Activated CD4-positive, alpha-beta T cell treated with anti-CD3 and anti-CD28 coated beads, Interleukin-10, Interleukin-2, amounts not matched to agents 100 ng/mL and 50 ng/mL, durations not matched to agents 16 hours and 8 hours (primary cell): ENCODE data around the gene KLHL14.

Source experiments
- DNase-seq: peaks from one replicate; pipeline ENCODE4 v3.0.0-alpha.2; 2020

KLHL14 gene

GRCh38 chr18:32770054-32770665 is 2.7 kb downstream of the KLHL14 start:
- DNase-seq, result no peak

DNA sequence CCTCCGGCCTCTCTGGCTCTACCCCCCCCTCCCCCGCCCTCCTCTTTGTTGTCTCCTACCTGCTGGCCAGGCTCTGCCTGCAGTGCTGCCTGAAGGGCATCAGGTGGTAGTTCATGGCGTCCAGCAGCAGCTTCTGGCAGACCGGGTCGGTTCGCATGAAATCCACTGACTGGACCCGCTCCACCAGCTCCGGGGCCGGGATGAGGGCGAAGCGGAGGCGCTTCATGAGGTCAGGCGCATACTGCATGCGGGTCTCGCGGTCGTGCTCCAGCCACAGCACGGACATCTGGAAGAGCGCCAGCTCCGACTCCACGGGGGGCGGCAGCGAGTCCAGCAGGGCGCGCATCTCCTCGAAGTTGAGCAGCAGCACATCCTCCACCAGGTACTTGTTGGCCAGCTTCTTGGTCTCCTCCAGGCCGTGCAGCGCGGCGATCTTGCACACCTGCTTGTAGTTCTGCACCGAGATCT is 3.2 kb downstream of the KLHL14 start:
- DNase-seq, result no peak

DNA sequence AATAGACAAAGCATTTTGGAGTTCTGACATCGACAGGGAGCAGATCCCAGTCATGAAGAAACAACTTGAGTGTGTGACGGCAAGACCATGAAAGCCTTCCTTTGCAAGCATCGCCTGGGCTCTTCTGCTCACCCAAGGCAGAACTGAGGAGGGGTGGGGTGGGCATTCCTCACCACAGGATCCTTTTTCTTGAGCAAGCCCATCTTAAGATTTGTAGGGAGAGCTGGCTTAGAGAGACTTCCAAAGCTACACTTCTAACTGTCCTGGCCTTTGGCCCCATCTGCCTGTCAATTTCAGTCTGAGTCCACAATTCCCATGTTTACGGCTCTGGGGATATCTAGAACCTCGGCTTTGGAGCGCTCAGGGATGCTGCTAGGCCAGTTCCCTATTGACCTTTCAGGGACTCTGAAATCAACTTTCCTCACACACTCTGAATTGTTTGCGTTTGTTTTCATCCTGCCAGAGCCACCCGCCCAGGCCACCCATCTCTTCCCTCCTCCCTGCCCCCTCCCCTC is 3.7 kb downstream of the KLHL14 start:
- DNase-seq, result no peak

DNA sequence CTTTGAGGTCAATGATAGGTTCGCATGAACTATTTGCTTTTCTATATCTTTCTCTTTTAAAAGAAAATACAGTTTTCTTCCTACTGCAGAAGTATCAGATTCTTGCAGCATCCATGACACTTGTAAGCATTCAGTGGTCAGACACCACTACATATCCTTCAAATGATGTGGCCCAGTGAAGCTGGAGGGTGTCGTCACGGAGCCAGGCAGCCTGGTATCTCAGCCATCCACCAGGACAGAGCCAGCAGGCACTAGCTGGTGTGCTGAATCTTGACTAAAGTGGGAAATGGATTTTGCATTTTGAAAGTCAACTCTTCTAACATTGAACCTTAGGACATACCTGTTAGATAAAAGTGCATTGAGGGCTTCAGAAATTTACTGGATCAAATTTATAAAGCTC is 5.4 kb downstream of the KLHL14 start:
- DNase-seq, result no peak

- DNase-seq, result no peak
Observed at GRCh38 chr18:32764611-32765244, 8.1 kb downstream of the KLHL14 start.

- DNase-seq, result no peak
Observed at GRCh38 chr18:32763293-32763692, 9.5 kb downstream of the KLHL14 start.

GRCh38 chr18:32761231-32761630 is 11.6 kb downstream of the KLHL14 start:
- no peak for DNase-seq

GRCh38 chr18:32760391-32760790 is 12.4 kb downstream of the KLHL14 start:
- DNase-seq, result no peak

DNA sequence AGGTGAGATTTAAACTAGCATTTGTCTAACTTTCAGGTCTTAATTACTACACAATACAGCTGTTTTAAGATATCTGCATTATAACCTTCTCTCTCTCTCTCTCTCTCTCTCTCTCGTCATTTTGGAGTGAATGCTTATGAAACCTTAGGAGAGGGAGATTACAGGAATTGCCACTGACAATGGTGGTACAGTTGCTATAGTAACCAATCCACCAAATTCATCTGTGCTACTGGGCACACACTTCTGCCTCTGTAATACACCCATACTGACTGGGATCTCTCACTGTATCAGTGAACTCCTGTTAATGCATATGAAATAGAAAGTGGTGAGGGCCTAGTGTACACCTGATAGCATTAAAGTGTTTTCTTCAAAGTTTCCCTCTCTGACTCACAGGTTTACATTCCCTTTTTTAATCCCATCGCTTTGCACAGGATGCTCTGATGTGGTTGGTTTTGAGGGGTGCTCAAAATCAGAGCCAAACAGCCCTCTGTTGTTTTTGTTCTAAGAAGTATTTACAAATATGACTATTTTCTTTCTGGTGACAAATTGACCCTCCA is 13.1 kb downstream of the KLHL14 start:
- DNase-seq, result no peak

- no peak for DNase-seq
Observed at GRCh38 chr18:32754508-32755263, 18.1 kb downstream of the KLHL14 start.

DNA sequence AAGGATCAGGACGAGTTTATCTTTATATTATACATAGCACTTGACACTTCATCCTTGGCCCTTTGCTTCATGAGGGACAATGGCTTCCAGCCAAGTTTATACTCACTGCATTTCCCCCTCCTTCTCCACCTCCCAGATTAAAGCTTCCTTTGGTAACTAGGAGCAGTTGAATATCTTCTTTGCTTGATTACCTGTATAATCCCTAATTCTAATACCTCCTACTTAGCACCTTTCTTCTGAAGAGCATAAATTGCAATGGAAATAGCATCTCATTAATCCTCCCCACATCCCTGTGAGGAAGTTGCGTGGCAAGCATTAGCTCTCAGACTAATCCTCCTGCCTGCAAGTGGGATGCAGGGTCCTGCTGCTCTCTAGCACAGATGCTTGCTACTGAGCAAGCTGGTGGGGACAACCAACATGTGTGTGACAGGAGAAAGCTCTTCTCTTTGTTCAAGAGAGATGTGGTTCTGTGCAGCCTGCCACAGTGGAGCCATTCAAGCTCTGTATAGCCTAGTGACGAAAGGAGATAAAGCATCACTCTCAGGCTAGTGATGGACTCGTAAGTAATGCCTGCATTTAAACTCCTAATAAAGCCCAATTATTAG is 19.1 kb downstream of the KLHL14 start:
- DNase-seq, result no peak

GRCh38 chr18:32750328-32750727 is 22.5 kb downstream of the KLHL14 start:
- DNase-seq, result no peak

GRCh38 chr18:32749809-32750208 is 23.0 kb downstream of the KLHL14 start:
- no peak for DNase-seq

- no peak for DNase-seq
Observed at GRCh38 chr18:32742579-32742978, 30.2 kb downstream of the KLHL14 start.

- DNase-seq, result no peak
Observed at GRCh38 chr18:32735781-32736180, 37.0 kb downstream of the KLHL14 start.

DNA sequence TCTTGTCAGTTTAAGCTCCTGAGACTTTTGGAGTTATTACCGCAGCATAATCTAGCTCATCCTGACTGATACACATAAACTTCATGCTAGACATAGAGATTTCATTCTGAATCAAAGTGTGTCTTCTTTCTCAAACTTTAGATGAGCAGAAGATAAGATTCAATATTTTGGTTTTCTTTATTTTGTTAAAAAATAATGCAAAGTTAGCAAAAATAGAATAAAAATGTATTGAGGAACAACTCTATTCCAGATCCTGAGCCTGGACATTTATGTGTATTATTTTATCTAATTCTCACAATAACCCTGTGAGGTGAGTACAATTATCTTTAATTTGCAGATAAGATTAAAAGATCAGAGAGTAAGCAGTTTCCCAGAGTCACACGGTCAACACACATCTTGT is 38.4 kb downstream of the KLHL14 start:
- DNase-seq, result no peak

- no peak for DNase-seq
Observed at GRCh38 chr18:32732165-32732564, 40.7 kb downstream of the KLHL14 start.

GRCh38 chr18:32730620-32731091 is 42.2 kb downstream of the KLHL14 start:
- DNase-seq, result peak; percentile 44

DNA sequence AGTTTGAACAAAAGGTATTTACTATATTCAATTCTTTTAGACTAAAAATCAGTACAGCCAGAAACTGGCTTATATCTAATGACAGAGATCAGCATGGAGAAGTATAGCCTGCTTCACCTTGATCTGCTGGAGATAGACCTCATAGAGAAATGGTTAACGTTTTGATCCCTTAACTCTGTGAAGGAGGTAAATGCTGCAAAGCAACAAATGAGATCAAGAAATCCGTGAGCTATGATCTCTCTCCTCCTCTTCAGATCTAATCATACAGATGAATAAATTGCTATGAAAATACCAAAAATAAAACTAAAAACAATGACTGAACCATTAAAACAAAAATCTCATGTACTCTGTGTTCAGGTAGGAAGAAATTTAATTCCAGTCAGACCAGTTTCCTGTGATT is 42.8 kb downstream of the KLHL14 start:
- DNase-seq, result no peak

DNA sequence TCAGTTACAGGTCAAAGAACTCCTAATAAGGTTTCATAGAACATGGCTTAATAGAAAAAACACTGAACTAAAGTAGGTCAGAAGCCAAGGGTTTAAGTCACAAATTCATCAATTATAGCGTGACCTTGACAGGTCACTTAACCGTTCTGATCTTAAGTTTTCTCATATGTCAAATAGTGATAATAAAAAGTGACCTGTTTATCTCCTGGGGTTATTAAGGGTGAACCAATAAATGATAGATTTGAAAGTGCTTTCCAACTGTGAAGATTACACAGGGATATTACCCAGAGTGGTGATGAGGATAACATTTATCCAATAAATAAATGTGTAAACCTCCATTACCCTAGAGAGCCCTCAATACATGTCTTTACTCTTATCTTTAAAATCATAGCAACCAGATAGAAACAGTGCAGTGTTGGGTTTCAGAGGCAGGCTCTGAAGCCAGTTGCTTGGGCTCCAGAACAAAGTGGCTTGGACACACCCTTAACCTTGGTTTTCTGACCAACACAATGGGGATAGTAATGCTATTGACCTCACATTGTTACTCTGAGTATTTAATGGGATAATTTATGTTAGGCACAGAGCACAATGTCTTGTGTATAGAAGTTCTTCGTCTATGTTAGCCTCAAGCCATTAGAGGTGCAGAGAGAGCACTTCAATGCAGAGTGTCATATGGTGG is 48.6 kb downstream of the KLHL14 start:
- DNase-seq, result no peak

GRCh38 chr18:32722279-32722678 is 50.5 kb downstream of the KLHL14 start:
- DNase-seq, result no peak

DNA sequence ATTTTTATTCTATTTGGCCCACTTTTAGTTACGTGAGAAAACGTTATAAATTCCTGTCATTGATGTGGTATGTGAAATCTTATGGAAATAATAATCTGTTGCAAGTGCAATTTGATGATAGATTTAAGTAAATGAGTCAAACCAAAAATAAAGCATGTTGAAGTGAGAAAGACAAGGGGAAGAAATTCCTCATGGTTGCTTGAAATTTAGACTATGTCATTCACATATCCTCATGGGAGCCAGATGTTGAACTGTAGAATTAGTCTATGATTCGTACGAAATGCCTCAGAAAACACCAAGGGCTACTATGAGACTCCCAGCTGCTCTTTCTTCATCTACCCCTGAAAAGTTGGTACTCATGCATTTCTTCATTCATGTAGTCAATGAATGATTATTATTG is 55.7 kb downstream of the KLHL14 start:
- no peak for DNase-seq
